Amniotic stem cell (primary cell): ENCODE measurements around the gene PDZD8.
"Not testable (repeated sequence)": the region's sequence is repeated elsewhere in the genome, so short reads cannot be mapped to it uniquely, and the experiment has no call there.

ENCODE experiments used
- DNase-seq: peaks from one replicate; lab custom pipeline; 2025; lab: John Stamatoyannopoulos, UW

Gene PDZD8

GRCh38 chr10:117350909-117351308 is 24.3 kb downstream of the PDZD8 start:
- no peak for DNase-seq

DNA sequence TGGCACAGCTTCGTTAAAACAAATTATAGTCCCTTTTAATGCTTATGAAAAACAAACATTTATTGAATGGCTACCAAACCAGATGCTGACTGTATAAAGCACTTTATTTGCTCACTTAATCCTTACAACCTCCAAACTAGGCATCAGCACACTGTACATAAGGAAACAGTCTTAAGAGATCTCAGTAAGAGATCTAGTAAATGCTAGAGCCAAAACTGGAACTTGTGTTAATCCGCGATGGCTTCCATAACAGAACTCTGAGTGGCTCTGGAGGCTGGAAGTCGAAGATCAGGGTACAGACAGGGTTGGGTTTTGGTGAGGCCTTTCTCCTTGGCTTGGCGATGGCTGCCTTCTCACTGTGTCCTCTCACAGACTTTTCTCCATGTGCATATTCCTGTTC is 27.0 kb downstream of the PDZD8 start:
- no peak for DNase-seq

- no peak for DNase-seq
These were observed 28.7 kb downstream of the PDZD8 start for GRCh38 chr10:117346574-117346973.

GRCh38 chr10:117345143-117345542 is 30.1 kb downstream of the PDZD8 start:
- DNase-seq = no peak

DNA sequence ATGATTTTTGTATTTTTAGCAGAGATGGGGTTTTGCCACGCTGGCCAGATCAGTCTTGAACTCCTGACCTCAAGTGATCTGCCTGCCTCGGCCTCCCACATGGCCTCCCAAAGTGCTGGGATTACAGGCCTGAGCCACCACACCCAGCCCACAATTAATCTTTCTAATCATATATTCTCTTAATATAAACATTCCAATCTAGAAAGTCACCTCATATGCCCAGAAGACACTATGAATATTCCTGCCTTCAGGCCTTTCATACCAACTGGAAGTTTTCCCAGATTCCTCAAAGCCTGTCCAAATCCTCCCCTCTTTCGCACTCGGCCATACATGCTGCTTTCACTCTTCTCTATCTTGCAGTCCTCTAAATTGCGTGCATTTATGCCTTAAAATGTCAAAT is 32.6 kb downstream of the PDZD8 start:
- DNase-seq = peak; percentile 27

DNA sequence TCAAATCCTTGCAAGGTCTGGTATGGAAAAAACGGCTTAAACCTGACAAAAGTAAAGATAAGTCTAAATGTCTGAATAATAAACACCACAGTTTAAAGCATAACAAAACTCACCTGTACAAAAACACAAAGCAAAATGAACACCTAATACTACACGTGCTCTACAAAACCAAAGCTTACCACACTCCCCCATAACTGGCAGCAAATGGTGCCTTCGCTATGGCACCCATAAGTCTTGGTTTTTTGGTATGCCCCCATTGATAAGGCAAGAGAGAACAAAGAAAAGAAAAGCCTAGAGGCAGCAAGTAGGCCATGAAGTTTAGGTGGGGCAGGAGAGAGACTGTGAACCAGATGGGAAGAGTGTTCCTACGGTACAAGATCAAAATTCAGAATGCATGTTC is 34.2 kb downstream of the PDZD8 start:
- DNase-seq = no peak

DNA sequence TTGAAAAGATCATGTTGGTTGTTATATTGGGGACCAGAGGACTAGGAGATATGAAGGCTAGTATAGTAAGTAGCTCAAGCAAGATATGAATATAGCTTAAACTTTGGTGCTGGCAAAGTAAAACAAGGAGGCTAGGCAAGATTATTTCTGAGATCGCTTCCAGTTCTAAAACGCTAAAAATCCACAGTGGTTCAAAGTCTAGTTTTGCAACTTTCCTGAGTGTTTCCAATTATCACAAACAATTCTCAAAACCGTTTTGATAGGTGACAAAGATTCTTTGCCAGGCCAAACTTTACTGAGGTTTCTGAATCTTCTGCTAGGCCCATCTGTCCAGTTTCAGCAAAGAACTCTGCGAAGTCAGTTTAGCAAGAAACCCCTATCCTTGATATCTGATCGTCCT is 35.3 kb downstream of the PDZD8 start:
- DNase-seq = no peak

GRCh38 chr10:117339578-117339977 is 35.7 kb downstream of the PDZD8 start:
- no peak for DNase-seq

GRCh38 chr10:117334926-117335325 is 40.3 kb downstream of the PDZD8 start:
- DNase-seq = no peak

- no peak for DNase-seq
These were observed 41.2 kb downstream of the PDZD8 start for GRCh38 chr10:117334066-117334465.

GRCh38 chr10:117327262-117327661 is 48.0 kb downstream of the PDZD8 start:
- no peak for DNase-seq

- DNase-seq = no peak
These were observed 50.9 kb downstream of the PDZD8 start for GRCh38 chr10:117324367-117324766.

GRCh38 chr10:117322260-117322659 is 53.0 kb downstream of the PDZD8 start:
- DNase-seq = no peak

DNA sequence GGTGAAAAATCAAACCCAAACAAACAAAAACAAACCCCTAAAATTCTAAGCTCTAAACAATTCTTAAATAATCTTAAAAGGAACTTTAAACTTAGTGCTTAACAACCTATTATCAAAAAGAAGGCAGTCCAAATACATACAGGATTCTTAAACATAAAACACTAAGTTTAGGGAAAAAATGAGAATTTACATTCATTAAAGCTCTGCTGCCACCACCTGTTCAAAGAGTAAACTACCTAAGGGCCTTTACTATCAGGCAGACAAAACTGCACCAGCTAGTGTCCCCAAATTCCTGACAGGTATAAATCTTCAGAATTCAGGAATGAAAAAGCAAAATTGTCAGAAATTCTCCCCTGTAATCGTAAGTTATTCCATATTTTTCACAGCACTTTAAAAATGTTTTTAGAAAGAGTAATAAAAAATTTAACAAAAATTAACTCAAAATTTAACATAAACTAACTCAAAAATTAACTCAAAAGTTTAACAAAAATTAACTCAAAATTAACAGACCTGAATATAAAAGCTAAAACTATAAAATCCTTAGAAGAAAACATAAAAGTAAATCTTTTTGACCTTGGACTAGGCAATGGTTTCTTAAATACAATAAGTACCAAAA is 55.1 kb downstream of the PDZD8 start:
- peak; percentile 2 for DNase-seq

DNA sequence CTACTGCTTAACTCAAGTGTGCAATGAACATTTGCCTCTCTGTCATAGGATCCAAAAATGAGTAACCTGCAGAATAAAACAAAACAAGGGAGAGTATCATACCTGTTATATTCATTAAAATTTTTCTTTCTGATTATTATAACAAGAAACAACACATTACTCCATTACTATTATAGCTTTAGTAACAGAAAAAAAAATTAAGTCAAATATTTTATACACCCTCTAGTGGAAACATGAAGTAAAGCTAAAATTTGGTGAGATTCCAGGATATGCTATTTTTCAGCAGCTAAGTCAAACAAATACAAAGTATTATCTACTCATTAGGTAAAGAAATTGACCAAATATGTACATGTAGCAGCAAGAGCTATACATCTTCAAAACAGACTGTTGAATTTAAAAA is 56.3 kb downstream of the PDZD8 start:
- no peak for DNase-seq

- DNase-seq = no peak
These were observed 58.5 kb downstream of the PDZD8 start for GRCh38 chr10:117316701-117317100.

DNA sequence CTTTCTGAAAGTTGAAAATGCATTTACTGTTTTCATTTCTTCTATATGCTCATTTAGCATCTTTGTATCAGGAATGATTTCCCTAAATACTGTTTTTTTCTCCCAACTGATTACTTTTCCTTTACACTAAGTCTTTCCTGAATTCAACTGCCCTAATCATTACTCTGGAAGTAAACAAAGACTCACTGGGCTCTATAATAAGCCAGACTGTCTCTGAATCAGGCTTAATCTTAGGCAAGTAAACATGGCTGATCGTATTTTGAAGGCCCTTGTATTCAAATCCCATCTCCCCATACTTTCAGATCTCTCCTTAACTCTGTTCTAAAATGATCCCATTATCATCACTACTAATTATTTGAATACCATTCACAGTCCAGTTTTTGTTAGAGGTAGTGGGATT is 61.6 kb downstream of the PDZD8 start:
- DNase-seq = no peak

DNA sequence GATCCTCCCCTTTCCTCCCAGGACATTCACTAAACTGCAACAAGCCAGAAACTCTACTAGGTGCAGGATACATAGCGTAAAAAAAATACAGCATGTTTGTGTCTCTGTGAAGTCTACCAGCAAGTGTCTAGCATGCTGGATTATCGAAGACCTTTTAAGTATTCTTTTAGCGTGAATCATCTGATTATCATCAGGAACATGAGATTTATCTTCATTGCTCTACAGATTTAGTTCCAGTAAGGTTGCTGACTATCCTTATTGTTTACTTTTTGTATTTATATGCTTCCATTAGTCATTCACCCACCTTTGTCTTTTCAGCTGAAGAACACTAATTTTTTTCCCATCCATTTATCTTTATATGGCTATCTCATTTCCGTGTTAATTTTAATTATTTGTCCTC is 62.8 kb downstream of the PDZD8 start:
- DNase-seq = no peak

- DNase-seq = no peak
These were observed 64.0 kb downstream of the PDZD8 start for GRCh38 chr10:117311261-117311660.

DNA sequence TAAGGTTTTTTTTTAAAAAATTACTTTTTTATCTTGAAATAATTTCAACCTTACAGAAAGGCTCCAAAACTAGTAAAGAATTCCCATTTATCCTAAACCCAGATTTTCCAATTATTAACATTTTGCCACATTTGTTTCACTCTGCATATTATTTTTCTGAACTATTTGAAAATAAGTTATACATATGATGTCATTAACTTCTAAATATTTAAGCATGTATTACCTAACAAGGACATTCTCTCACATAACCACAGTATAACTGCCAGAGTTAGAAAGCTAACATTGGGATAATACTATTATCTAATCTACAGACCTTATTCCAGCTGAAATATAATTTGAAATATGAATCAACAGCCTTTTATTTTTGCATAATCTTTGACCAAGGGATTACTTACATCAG is 68.6 kb downstream of the PDZD8 start:
- DNase-seq = no peak

GRCh38 chr10:117303451-117303850 is 71.8 kb downstream of the PDZD8 start:
- DNase-seq = not testable (repeated sequence)

GRCh38 chr10:117300671-117301070 is 74.6 kb downstream of the PDZD8 start:
- no peak for DNase-seq

DNA sequence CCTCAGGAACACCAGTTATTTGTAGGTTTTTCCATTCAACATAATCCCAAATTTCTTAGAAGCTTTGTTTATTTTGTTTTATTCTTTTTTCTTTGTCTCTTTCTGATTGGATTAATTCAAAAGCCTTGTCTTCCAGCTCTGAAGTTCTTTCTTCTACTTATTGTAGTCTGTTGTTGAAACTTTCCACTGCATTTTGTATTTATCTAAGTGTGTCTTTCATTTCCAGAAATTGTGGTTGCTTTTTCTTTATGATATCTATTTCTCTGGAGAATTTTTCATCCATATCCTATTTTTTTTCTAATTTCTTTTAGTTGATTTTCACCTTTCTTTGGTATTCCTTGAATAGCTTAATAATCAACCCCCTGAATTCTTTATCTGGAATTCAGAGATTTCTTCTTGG is 75.8 kb downstream of the PDZD8 start:
- no peak for DNase-seq

- no peak for DNase-seq
These were observed 77.0 kb downstream of the PDZD8 start for GRCh38 chr10:117298219-117298618.

GRCh38 chr10:117294735-117295134 is 80.5 kb downstream of the PDZD8 start:
- DNase-seq = no peak
